GM12878 (cell line): ENCODE measurements around the gene ITGB5. TPM values are rescaled to one million over a fixed set of nuclear protein-coding genes. Genes with fewer than 3 reads are reported as not detected.
"Not testable (repeated sequence)": the region's sequence is repeated elsewhere in the genome, so short reads cannot be mapped to it uniquely, and the experiment has no call there.

Experiments used
- ATAC-seq: fragments of 200-7000 bp; cut with Tn5 transposase; 3 replicates; pipeline ENCODE4 v1.9.1; 2020; ENCODE audit warnings: mild to moderate bottlenecking, moderate library complexity
- BruUV-seq: library from RNA; stranded (reverse); fragments of 400-500 nt; replicated peaks from 2 replicates; lab custom pipeline; 2021; lab: Mats Ljungman, UMichigan
- CTCF ChIA-PET: fragments of 300-600 bp; sonication (Branson Sonifier 250); formaldehyde crosslinking; extraction: SDS; loops from one replicate; lab custom pipeline; 2021; ENCODE audit warnings: inconsistent platforms; lab: Yijun Ruan, JAX
- POLR2A ChIA-PET: fragments of 350-600 bp; formaldehyde crosslinking; extraction: SDS; loops from one replicate; lab custom pipeline; 2021; ENCODE audit warnings: inconsistent platforms; lab: Charles Lee
- RAD21 ChIA-PET: fragments of 300-600 bp; sonication (Branson Sonifier 250); formaldehyde crosslinking; loops from one replicate; lab custom pipeline; 2023; ENCODE audit warnings: antibody characterized with exemption; ENCODE audit not compliant: unreplicated experiment; lab: Charles Lee
- SMC1A ChIA-PET: fragments of 300-600 bp; sonication (Branson Sonifier 250); formaldehyde crosslinking; loops from one replicate; lab custom pipeline; 2023; ENCODE audit not compliant: unreplicated experiment, uncharacterized antibody; lab: Charles Lee
- DNase-seq: peaks from one replicate; pipeline ENCODE4 v3.0.0-alpha.2; 2011; ENCODE audit warnings: low read depth, low spot score
- FAIRE-seq: peaks from 3 replicates; lab custom pipeline; 2011; peaks lifted over from hg19 to GRCh38; lab: Jason Lieb, UNC
- H2AFZ ChIP-seq: 2 replicates; pipeline ENCODE4 v1.6.0; 2011; ENCODE audit warnings: low read depth, low read length, control low read depth; ENCODE audit not compliant: control insufficient read depth
- H3K27ac ChIP-seq: 2 replicates; pipeline ENCODE4 v1.5.1; 2011; ENCODE audit warnings: control low read depth; ENCODE audit not compliant: control insufficient read depth, insufficient read depth
- H3K27me3 ChIP-seq, 2 experiments: replicated peaks in 1 of 2; 2 replicates each; pipeline versions ENCODE4 v1.6.0 to v1.6.1; 2011; ENCODE audit warnings: low read length in 1 of 2; ENCODE audit not compliant: control insufficient read depth in 2 of 2, insufficient read depth in 2 of 2
- H3K36me3 ChIP-seq, 2 experiments: 2 replicates each; pipeline ENCODE4 v1.5.1; 2011; ENCODE audit warnings: low read length in 1 of 2; ENCODE audit not compliant: control insufficient read depth in 2 of 2, insufficient read depth in 2 of 2
- H3K4me1 ChIP-seq: 2 replicates; pipeline ENCODE4 v1.6.1; 2011; ENCODE audit warnings: mild to moderate bottlenecking, low read length, moderate library complexity, mixed read lengths; ENCODE audit not compliant: control insufficient read depth, insufficient read depth
- H3K4me2 ChIP-seq: 2 replicates; pipeline ENCODE4 v1.6.0; 2011; ENCODE audit warnings: control low read depth; ENCODE audit not compliant: control insufficient read depth, insufficient read depth
- H3K4me3 ChIP-seq: fragments of 200-600 bp; sonication (generic); 2 replicates; pipeline ENCODE4 v1.5.1; 2016
- H3K79me2 ChIP-seq: 2 replicates; pipeline ENCODE4 v1.6.0; 2011; ENCODE audit warnings: low read length; ENCODE audit not compliant: control insufficient read depth, insufficient read depth
- H3K9ac ChIP-seq: 2 replicates; pipeline ENCODE4 v1.8.0; 2011; ENCODE audit warnings: low read length, control low read depth, mixed read lengths; ENCODE audit not compliant: control insufficient read depth, insufficient read depth
- H3K9me3 ChIP-seq: replicated peaks from 3 replicates; pipeline ENCODE4 v1.5.1; 2011; ENCODE audit warnings: mild to moderate bottlenecking, low read length; ENCODE audit not compliant: control insufficient read depth, insufficient read depth
- H4K20me1 ChIP-seq: 2 replicates; pipeline ENCODE4 v1.6.0; 2011; ENCODE audit not compliant: control insufficient read depth, insufficient read depth
- HCFC1 ChIP-seq: fragments of 150-350 bp; IDR thresholded peaks from 2 replicates; pipeline ENCODE4 v1.6.1; 2014; ENCODE audit warnings: low read length
- NFXL1 ChIP-seq: fragments of 450-650 bp; IDR thresholded peaks from 2 replicates; pipeline ENCODE4 v1.6.1; 2017; ENCODE audit warnings: antibody characterized with exemption, mild to moderate bottlenecking, borderline replicate concordance
- NR2F1 ChIP-seq: fragments of 450-650 bp; conservative IDR thresholded peaks from 2 replicates; pipeline ENCODE4 v1.6.1; 2017; ENCODE audit warnings: mild to moderate bottlenecking
- RB1 ChIP-seq: fragments of 450-650 bp; formaldehyde crosslinking; IDR thresholded peaks from 2 replicates; pipeline ENCODE4 v1.6.1; 2017; ENCODE audit warnings: mild to moderate bottlenecking, borderline replicate concordance
- SIN3A ChIP-seq: IDR thresholded peaks from 2 replicates; pipeline ENCODE4 v1.6.1; 2012; ENCODE audit warnings: low read depth, low read length, improper control_type of control experiment
- SRF ChIP-seq, 2 experiments: IDR thresholded peaks; 2 replicates each; pipeline ENCODE4 v1.6.1; 2011; ENCODE audit warnings: low read depth in 2 of 2, low read length in 2 of 2, mild to moderate bottlenecking in 1 of 2, moderate library complexity in 1 of 2
- ZNF384 ChIP-seq: IDR thresholded peaks from 2 replicates; pipeline ENCODE4 v1.6.1; 2012; ENCODE audit warnings: low read depth, mild to moderate bottlenecking, low read length, improper control_type of control experiment, borderline replicate concordance
- WGBS: methylation state at CpG from one replicate; pipeline ENCODE4 v1.1.6; 2016; ENCODE audit warnings: low lambda C conversion rate; ENCODE audit not compliant: insufficient replicate concordance, insufficient coverage; ENCODE audit errors: missing lambda C conversion rate; 5-methylcytosine and 5-hydroxymethylcytosine counted together
- in situ Hi-C: fragments of 300-500 bp; cut with MboI; formaldehyde crosslinking; loops from 9 replicates; pipeline ENCODE4 v1.14.3; 2018; ENCODE audit warnings: mixed read lengths
- intact Hi-C: fragments of 100-400 bp; cut with micrococcal nuclease; formaldehyde crosslinking; loops from one replicate; pipeline ENCODE4 v1.14.2; 2022; ENCODE audit not compliant: unreplicated experiment
- polyA plus RNA-seq, 11 experiments: library from polyadenylated mRNA; depleted of rRNA in 4 of 11; unstranded in 6 of 11; stranded (reverse) in 5 of 11; fragments of >200 nt; fragmentation: Nextera tagmentation in 4 of 11; fragmentation: Illumina TruSeq in 1 of 11; extraction: Ambion mirVana in 4 of 11; extraction: Trizol in 1 of 11; gene quantifications; 1 replicate in 1 of 11; 2 replicates in 10 of 11; pipeline versions ENCODE4 v1.2.1 to v1.2.3, GENCODE V29; 2011 to 2016; ENCODE audit warnings: inconsistent platforms in 2 of 11, missing spikeins in 2 of 11, low read depth in 1 of 11
- total RNA-seq, 4 experiments: library from RNA; depleted of rRNA in 3 of 4; stranded (reverse); fragments of >200 nt in 3 of 4; fragmentation: Illumina TruSeq in 1 of 4; extraction: Trizol in 1 of 4; gene quantifications; 2 replicates each; pipeline versions ENCODE4 v1.2.1 to v1.2.3, GENCODE V29; 2013 to 2021

Gene ITGB5
- total and polyA plus RNA-seq, 10 of the 15 experiments (the other 5 are each of a cell fraction or from before 2014, with no cell fraction given) = 0.05 to 10.0 (median 0.83) TPM; not detected in 2

DNA sequence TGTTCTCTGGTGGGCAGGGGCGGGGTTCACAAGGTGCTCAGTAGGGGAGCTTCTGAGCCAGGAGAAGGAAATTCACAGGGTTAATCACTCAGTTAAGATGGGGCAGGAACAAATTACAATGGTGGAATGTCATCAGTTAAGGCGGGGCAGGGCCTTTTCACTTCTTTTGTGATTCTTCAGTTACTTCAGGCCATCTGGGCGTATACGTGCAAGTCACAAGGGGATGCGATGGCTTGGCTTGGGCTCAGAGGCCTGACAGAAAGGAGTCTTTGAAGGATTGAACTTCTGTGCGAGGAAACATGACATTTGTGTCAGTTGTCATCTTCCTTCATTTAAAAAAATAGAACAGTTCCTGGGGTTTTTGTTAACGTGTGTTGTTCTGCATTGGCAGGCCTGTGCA is 129.2 kb downstream of the ITGB5 start:
- SMC1A ChIA-PET = interaction anchor here (1.2 to 10.3 kb wide), 4 partner anchors 137 to 146 kb away, joined by 3 to 242 read pairs (median 5); no protein-coding TSS in a partner anchor
- H2AFZ ChIP-seq, H3K27ac ChIP-seq, H3K4me3 ChIP-seq, H3K4me1 ChIP-seq, H3K36me3 ChIP-seq, in situ Hi-C loops, ATAC-seq, H3K9me3 ChIP-seq, DNase-seq, H4K20me1 ChIP-seq, BruUV-seq, H3K4me2 ChIP-seq, FAIRE-seq, intact Hi-C loops, H3K9ac ChIP-seq, H3K79me2 ChIP-seq, H3K27me3 ChIP-seq, POLR2A ChIA-PET: not testable (repeated sequence)
- RAD21 ChIA-PET = interaction anchor here (4.3 to 7.0 kb wide), 2 partner anchors 138 to 145 kb away, joined by 45 to 174 read pairs; no protein-coding TSS in a partner anchor
- CTCF ChIA-PET = interaction anchor here (1.1 to 14.8 kb wide), 3 partner anchors 13 to 237 kb away, joined by 3 to 551 read pairs (median 3); no protein-coding TSS in a partner anchor
- WGBS = 40% methylated on average over 7 of the region's 7 CpGs

DNA sequence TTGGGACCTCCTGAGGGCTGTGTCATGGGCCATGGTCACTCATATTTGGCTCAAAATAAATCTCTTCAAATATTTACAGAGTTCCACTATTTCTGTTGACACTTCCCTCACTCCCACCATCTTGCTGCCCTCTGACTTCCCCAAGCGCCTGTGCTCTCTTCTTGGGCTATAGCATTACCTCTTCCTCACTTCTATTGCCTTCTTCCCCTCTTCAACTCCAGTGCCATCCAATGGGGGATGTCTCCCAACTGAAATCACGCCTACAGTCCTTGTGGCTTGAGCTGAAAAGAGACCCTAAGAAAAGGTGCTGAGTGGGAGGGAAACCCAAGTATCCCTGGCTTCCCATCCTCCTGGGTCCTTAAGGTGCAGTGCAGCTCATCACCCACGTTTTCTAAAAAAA is 135.1 kb downstream of the ITGB5 start:
- TF ChIP-seq ZNF384 (no peak), RB1 (no peak), SRF (IDR thresholded peaks at IDR 0.05; ENCODE audit: low read depth in 2 of 2, low read length in 2 of 2) (no peak), NR2F1 (no peak), HCFC1 (no peak), NFXL1 (no peak), SIN3A (no peak)
- SMC1A ChIA-PET = interaction anchor here (1.1 to 1.3 kb wide), 2 partner anchors 9 to 62 kb away, joined by 4 to 5 read pairs; no protein-coding TSS in a partner anchor
- no peak overlapping the region for H3K27ac ChIP-seq
- no peaks in the 10 kb centered on the region for H4K20me1 ChIP-seq
- H3K79me2 ChIP-seq = no peaks in the 10 kb centered on the region
- no peaks in the 10 kb centered on the region for H3K27me3 ChIP-seq
- ATAC-seq (no peak), FAIRE-seq (no peak), DNase-seq (no peak)
- BruUV-seq = no TSS peak
- POLR2A ChIA-PET = no interaction called here
- H2AFZ ChIP-seq = no peak overlapping the region
- intact Hi-C loops (no loop called here), in situ Hi-C loops (no loop called here)
- RAD21 ChIA-PET = no interaction called here
- CTCF ChIA-PET = interaction anchor here (1.6 kb wide), 1 partner anchor 9 kb away, joined by 7 read pairs; no protein-coding TSS in a partner anchor
- no peak overlapping the region for H3K4me3 ChIP-seq
- H3K36me3 ChIP-seq = no peaks in the 10 kb centered on the region; a peak in 1 of 4 replicates
- H3K9ac ChIP-seq = no peak overlapping the region
- H3K9me3 ChIP-seq = no peaks in the 10 kb centered on the region
- H3K4me1 ChIP-seq = no peaks in the 10 kb centered on the region
- H3K4me2 ChIP-seq = no peak overlapping the region
- 21% methylated on average over 3 of the region's 3 CpGs for WGBS
